Keratinocyte (primary cell): Measurements from ENCODE around the gene LATS1.
"Not testable (repeated sequence)": the region's sequence is repeated elsewhere in the genome, so short reads cannot be mapped to it uniquely, and the experiment has no call there.

Experiments
- CTCF ChIP-seq, 3 experiments: IDR thresholded peaks in 1 of 3; conservative IDR thresholded peaks in 1 of 3; optimal IDR thresholded peaks in 1 of 3; 2 replicates in 2 of 3; 3 replicates in 1 of 3; pipeline versions ENCODE3 to v1.5.1; 2011; ENCODE audit warnings: low read length in 3 of 3, mild to moderate bottlenecking in 3 of 3, moderate library complexity in 2 of 3, control low read depth in 1 of 3, inconsistent platforms in 1 of 3; ENCODE audit not compliant: insufficient read depth in 2 of 3; ENCODE audit errors: extremely low read depth in 1 of 3
- EZH2 ChIP-seq: IDR thresholded peaks from one replicate; pipeline ENCODE4 v1.6.1; 2012; ENCODE audit warnings: inconsistent platforms, mild to moderate bottlenecking, low read length, moderate library complexity

- not testable (repeated sequence) for TF ChIP-seq CTCF (optimal IDR thresholded peaks at IDR 0.05 in 1 of 3, IDR thresholded peaks at IDR 0.05 in 1 of 3, conservative IDR thresholded peaks at IDR 0.05 in 1 of 3; ENCODE audit: extremely low read depth in 1 of 3, insufficient read depth in 2 of 3, low read length in 3 of 3); EZH2
Measured at GRCh38 chr6:149745252-149745651, 27.4 kb upstream of the LATS1 start.
